ENCODE results near the gene HS1BP3. TPM values are rescaled to one million over a fixed set of nuclear protein-coding genes. Genes with fewer than 3 reads are reported as not detected.

HS1BP3 gene
- total and polyA plus RNA-seq, 10 donors, result 8.8 to 38.0 (median 25.9) TPM

DNA sequence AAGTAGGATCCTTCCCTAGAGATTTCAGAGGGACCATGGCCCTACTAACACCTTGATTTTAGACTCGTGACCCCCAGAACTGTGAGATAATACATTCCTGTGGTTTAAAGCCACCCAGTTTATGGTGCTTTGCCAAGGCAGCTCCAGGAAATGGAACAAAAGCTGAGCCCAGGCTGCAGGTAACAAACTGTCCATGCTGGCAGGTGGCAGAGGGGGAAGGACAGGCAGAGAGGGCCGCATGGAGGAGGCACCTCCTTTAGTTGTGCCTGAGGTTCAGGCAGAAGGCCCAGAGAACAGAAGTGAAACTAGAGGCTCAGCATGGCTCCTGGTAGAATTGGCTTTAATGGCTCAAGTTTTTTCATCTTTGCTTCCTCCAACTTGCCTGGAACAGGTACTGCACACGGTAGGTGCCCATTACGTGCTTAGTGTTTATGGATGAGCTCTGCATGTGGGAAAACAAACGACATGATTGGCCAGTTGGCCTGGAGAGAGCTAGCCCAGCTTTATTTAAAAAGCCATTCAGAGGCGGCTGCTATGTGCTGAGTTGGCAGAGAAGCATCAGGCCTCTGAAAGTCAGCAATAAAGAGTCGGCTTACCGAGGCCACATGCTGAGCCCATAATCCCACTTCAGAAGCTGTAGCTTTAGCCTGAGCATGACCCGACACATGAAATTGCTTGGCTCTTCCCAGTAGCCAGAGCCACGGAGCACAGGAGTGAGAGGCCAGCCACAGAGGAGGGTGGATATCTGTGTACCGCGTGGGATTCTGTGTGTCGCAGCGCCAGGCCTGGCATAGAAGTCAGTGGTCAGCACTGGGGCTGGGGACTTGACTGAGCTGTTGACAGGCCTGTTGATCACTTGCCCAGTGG lies 36.5 kb downstream of the HS1BP3 start:
- Histone ChIP-seq H3K27me3 (replicated peaks in 1 of 7) (no peaks in the 10 kb centered on the region), H3K4me3 (no peak overlapping the region), H3K4me1 (peaks cover 38 to 100% (median 87%) of the 10 kb centered on the region in 6 donors), H3K27ac (peak overlapping the region in 5 of 8 donors; percentile 77 to 85 (median 82)), H3K36me3 (peaks cover 0 to 26% (median 4%) of the 10 kb centered on the region in 6 donors), H3K9me3 (no peaks in the 10 kb centered on the region)
- peak; percentile 66 for DNase-seq
- no peak for TF ChIP-seq POLR2A (IDR thresholded peaks at IDR 0.05)
- intact Hi-C loops (cut with DNase I; ENCODE audit: low total_unique reads), result no loop called here
- WGBS, 5 donors, result 77 to 82% (median 81%) methylated on average over 14 of the region's 14 CpGs

DNA sequence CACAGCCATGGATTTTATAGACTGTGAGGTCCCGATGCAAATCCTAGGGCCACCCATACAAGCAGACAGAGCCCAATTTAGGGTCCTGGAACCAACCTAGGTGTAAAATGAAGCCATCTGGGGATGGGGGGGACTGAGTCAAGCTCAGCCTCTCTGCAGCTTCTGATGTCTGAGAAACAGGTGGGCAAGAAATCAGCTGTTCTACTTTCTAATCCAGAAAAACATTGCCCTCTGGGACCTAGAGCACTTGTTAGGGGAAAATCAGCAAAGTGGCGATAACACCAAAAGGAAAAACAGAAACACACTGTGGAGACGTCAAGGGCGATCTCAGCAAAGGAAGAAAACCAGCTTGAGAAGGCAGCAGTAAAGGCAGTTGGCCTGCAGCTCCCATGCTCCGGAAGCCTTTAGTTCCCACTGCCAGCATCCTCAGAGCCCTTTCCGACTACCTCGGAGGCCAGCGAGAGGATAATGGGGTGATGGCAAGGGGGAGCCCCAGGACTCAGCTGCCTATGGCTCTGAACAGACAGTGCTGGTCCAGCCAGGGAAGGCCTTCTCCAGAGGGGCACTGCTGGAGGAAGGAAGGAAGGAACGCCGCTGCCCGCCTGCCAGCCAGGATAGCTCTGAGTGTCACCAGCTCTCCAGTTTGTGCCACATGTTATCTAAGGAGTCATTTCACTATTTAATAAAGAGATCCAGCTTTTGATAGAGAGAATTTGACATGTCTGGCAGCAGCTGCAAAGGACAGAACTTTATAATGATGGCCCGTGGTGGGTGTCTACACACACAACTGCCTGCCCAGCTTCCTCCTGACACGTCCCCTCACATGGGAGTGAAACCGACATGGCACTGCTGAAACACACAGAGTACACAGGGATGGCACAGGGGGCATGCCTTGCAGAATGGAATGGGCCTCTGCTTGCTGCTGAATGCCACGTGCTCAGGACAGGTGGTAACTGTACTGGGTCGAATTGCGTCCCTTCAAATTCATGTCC lies 37.7 kb downstream of the HS1BP3 start:
- H3K4me3 ChIP-seq, result no peak overlapping the region
- DNase-seq, result peak; percentile 78
- peak overlapping the region in 7 of 8 donors; percentile 14 to 85 (median 77) for H3K27ac ChIP-seq
- H3K9me3 ChIP-seq, result no peaks in the 10 kb centered on the region
- WGBS, 5 donors, result 67 to 76% (median 72%) methylated on average over 17 of the region's 17 CpGs
- peaks cover 0 to 14% (median 0%) of the 10 kb centered on the region in 6 donors for H3K36me3 ChIP-seq
- intact Hi-C loops (cut with DNase I; ENCODE audit: low total_unique reads), result no loop called here
- H3K27me3 ChIP-seq (replicated peaks in 1 of 7), result no peaks in the 10 kb centered on the region
- TF ChIP-seq POLR2AphosphoS5 (IDR thresholded peaks at IDR 0.05) (peak; percentile 42 to 77 (median 53)), POLR2A (IDR thresholded peaks at IDR 0.05) (no peak)
- TF ChIP-seq, protein P1, sequence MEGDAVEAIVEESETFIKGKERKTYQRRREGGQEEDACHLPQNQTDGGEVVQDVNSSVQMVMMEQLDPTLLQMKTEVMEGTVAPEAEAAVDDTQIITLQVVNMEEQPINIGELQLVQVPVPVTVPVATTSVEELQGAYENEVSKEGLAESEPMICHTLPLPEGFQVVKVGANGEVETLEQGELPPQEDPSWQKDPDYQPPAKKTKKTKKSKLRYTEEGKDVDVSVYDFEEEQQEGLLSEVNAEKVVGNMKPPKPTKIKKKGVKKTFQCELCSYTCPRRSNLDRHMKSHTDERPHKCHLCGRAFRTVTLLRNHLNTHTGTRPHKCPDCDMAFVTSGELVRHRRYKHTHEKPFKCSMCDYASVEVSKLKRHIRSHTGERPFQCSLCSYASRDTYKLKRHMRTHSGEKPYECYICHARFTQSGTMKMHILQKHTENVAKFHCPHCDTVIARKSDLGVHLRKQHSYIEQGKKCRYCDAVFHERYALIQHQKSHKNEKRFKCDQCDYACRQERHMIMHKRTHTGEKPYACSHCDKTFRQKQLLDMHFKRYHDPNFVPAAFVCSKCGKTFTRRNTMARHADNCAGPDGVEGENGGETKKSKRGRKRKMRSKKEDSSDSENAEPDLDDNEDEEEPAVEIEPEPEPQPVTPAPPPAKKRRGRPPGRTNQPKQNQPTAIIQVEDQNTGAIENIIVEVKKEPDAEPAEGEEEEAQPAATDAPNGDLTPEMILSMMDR (IDR thresholded peaks at IDR 0.05 in 8 of 11, conservative IDR thresholded peaks at IDR 0.05 in 3 of 11), result no peak
- H3K4me1 ChIP-seq, result peaks cover 38 to 88% (median 76%) of the 10 kb centered on the region in 6 donors

DNA sequence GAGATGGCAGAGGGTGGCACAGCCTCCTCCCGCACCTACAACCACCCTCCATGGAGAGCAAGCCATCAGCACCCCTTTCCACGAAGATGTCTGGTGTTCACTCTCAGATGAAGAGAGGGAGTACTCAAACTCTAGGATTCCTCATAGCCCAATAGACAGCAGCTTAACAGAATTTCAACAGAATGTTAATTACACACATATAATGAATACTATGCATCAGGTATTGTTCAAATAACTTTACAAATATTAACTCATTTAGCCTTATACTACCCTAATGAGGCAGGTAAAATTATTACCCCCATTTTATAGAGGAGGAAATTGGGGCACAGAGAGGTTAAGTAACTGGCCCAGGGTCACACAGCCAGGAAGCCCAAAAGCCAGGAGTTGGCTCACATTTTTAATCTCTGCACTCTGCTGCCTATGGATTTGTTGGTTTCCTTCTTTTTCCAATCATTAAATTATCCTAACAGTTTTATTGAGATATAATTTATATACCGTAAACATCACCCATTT lies 39.0 kb downstream of the HS1BP3 start:
- no peaks in the 10 kb centered on the region for H3K27me3 ChIP-seq (replicated peaks in 1 of 7)
- TF ChIP-seq, protein P1 (IDR thresholded peaks at IDR 0.05 in 8 of 11, conservative IDR thresholded peaks at IDR 0.05 in 3 of 11), result no peak
- TF ChIP-seq POLR2AphosphoS5 (IDR thresholded peaks at IDR 0.05) (no peak), POLR2A (IDR thresholded peaks at IDR 0.05) (no peak)
- H3K36me3 ChIP-seq, result peaks cover 0 to 12% (median 0%) of the 10 kb centered on the region in 6 donors
- peaks cover 27 to 75% (median 64%) of the 10 kb centered on the region in 6 donors for H3K4me1 ChIP-seq
- H3K4me3 ChIP-seq, result no peak overlapping the region
- DNase-seq, result no peak
- H3K9me3 ChIP-seq, result peaks cover 0 to 8% (median 4%) of the 10 kb centered on the region in 8 donors
- H3K27ac ChIP-seq, result peak overlapping the region in 7 of 8 donors; percentile 75 to 85 (median 79)
- intact Hi-C loops (cut with DNase I; ENCODE audit: low total_unique reads), result no loop called here
- WGBS, 5 donors, result 84 to 90% (median 88%) methylated on average over 3 of the region's 3 CpGs

Measured in spleen (tissue), 11 donors.